Measurements from ENCODE around the gene UXT. TPM values are rescaled to one million over a fixed set of nuclear protein-coding genes. Genes with fewer than 3 reads are reported as not detected.

UXT gene
- total and polyA plus RNA-seq, 9 of the 15 experiments (the other 6 are each of a cell fraction or from before 2014, with no cell fraction given) = 141 to 300 (median 204) TPM

- ChIA-PET CTCF (ENCODE audit: low intra/inter-chr PET ratio) (no interaction called here), POLR2A (no interaction called here)
- in situ Hi-C loops (cut with MboI) = no loop called here
These were observed 44.4 kb downstream of the UXT start for GRCh38 chrX:47614618-47615017.

More at GRCh38 chrX:47614618-47615017, 44.4 kb downstream of the UXT start:
- Histone ChIP-seq H3K36me3 (ENCODE audit: control insufficient read depth, insufficient read depth, low read length) (no peaks in the 10 kb centered on the region), H3K27me3 (ENCODE audit: control insufficient read depth in 2 of 2, insufficient read depth in 2 of 2, low read length in 2 of 2) (peaks cover 0 to 14% of the 10 kb centered on the region in 2 experiments; a peak in 3 of 5 replicates), H3K9ac (ENCODE audit: insufficient read depth in 1 of 2, low read depth in 2 of 2, low read length in 2 of 2) (no peak overlapping the region), H3K27ac (ENCODE audit: extremely low read depth, low read depth, low read length) (no peak overlapping the region), H3K4me1 (replicated peaks in 1 of 2; ENCODE audit: control insufficient read depth in 2 of 2, insufficient read depth in 2 of 2, low read length in 2 of 2) (peaks cover 0 to 7% of the 10 kb centered on the region in 2 experiments; a peak in 2 of 5 replicates), H3K9me3 (replicated peaks; ENCODE audit: control insufficient read depth, insufficient read depth, low read depth, low read length) (0 out of 2 replicates have a peak, but pooled peaks cover 2% of the 10 kb centered on the region), H3K4me2 (ENCODE audit: insufficient read depth, low read length) (no peak overlapping the region), H2AFZ (ENCODE audit: low read depth, low read length) (no peak overlapping the region), H3K9me1 (ENCODE audit: control insufficient read depth, insufficient read depth, low read length) (no peaks in the 10 kb centered on the region), H3K79me2 (ENCODE audit: control insufficient read depth, insufficient read depth, low read length) (no peaks in the 10 kb centered on the region), H4K20me1 (replicated peaks; ENCODE audit: control insufficient read depth, insufficient read depth, low read length) (no peaks in the 10 kb centered on the region), H3K4me3 (no peak overlapping the region)
- BruUV-seq (replicated peaks) = no TSS peak
- ATAC-seq (no peak), FAIRE-seq (no peak), DNase-seq (ENCODE audit: extremely low read depth in 1 of 4, low spot score in 3 of 4) (no peak)
- intact Hi-C loops (cut with micrococcal nuclease) = loop anchor here (5.0 kb wide), 1 partner anchor 32 kb away; the partner anchor contains the start of gene TIMP1
- TF ChIP-seq FOXP4 (CRISPR knock-in tag; IDR thresholded peaks at IDR 0.05; ENCODE audit: borderline replicate concordance) (no peak), RBM22 (IDR thresholded peaks at IDR 0.05; ENCODE audit: low read depth, low read length, poor library complexity, severe bottlenecking) (no peak), TCF7L2 (IDR thresholded peaks at IDR 0.05; ENCODE audit: low read depth, low read length) (no peak), ETV6 (IDR thresholded peaks at IDR 0.05; ENCODE audit: borderline replicate concordance in 1 of 2, low read depth in 2 of 2, low read length in 1 of 2) (no peak), ETV6 (CRISPR knock-in tag; IDR thresholded peaks at IDR 0.05; ENCODE audit: borderline replicate concordance) (no peak), TEAD4 (IDR thresholded peaks at IDR 0.05; ENCODE audit: low read length) (no peak), TEAD4 (CRISPR knock-in tag; IDR thresholded peaks at IDR 0.05; ENCODE audit: borderline replicate concordance) (no peak), FOXM1 (IDR thresholded peaks at IDR 0.05; ENCODE audit: low read depth) (no peak), FOXM1 (CRISPR knock-in tag; IDR thresholded peaks at IDR 0.05; ENCODE audit: low read depth) (no peak), ZNF197 (CRISPR knock-in tag; IDR thresholded peaks at IDR 0.05; ENCODE audit: low read depth) (no peak), PRDM10 (IDR thresholded peaks at IDR 0.05; ENCODE audit: partially characterized antibody) (no peak)
- 28% methylated on average over 4 of the region's 5 CpGs for WGBS (ENCODE audit: insufficient coverage, low coverage, missing lambda C conversion rate)
